ENCODE measurements around the gene ACSL3. TPM values are rescaled to one million over a fixed set of nuclear protein-coding genes. Genes with fewer than 3 reads are reported as not detected.

ACSL3 gene
- total RNA-seq, 4 donors from 2014 or later, result 22.4 to 54.1 (median 42.3) TPM

DNA sequence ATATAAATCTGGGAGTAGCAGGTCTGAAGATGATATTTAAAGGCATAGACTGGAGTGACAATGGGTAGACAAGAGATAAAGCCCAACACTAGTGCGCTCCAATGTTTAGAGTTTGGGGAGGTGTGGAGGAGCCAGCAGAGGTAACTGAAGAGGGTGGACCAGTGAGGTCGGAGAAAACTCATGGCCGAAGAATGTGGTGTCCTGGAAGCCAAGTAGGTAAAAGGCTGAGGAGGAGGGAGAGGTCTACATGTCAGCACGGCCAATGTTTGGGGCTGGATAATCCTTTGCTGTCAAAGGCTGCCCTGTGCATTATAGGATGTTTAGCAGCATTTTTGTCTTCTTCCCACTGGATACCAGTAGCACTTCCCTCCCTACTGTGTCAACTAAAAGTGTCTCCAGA, 112.4 kb downstream of the ACSL3 start:
- Histone ChIP-seq H3K9me3 (no peaks in the 10 kb centered on the region), H3K36me3 (no peaks in the 10 kb centered on the region), H3K4me1 (peaks cover 0 to 4% (median 1%) of the 10 kb centered on the region in 4 donors), H3K4me3 (no peak overlapping the region), H3K27ac (no peak overlapping the region), H3K27me3 (no peaks in the 10 kb centered on the region)
- 70 to 80% methylated on average over 4 of the region's 4 CpGs for WGBS, 2 donors (ENCODE audit: low coverage in 1 of 2)
- TF ChIP-seq EP300 (IDR thresholded peaks at IDR 0.05; ENCODE audit: low read depth), result no peak
- no peak for TF ChIP-seq POLR2A (IDR thresholded peaks at IDR 0.05)
- TF ChIP-seq POLR2AphosphoS5 (IDR thresholded peaks at IDR 0.05), result no peak
- TF ChIP-seq, protein P1, sequence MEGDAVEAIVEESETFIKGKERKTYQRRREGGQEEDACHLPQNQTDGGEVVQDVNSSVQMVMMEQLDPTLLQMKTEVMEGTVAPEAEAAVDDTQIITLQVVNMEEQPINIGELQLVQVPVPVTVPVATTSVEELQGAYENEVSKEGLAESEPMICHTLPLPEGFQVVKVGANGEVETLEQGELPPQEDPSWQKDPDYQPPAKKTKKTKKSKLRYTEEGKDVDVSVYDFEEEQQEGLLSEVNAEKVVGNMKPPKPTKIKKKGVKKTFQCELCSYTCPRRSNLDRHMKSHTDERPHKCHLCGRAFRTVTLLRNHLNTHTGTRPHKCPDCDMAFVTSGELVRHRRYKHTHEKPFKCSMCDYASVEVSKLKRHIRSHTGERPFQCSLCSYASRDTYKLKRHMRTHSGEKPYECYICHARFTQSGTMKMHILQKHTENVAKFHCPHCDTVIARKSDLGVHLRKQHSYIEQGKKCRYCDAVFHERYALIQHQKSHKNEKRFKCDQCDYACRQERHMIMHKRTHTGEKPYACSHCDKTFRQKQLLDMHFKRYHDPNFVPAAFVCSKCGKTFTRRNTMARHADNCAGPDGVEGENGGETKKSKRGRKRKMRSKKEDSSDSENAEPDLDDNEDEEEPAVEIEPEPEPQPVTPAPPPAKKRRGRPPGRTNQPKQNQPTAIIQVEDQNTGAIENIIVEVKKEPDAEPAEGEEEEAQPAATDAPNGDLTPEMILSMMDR (IDR thresholded peaks at IDR 0.05), result no peak
- DNase-seq, result no peak
- intact Hi-C loops (cut with DNase I; ENCODE audit: low total_unique reads), result loop anchor here (5.0 kb wide), 1 partner anchor 824 kb away; no protein-coding TSS in a partner anchor
- in situ Hi-C loops (cut with MboI; ENCODE audit: low pct_ligation_motif_present in 1 of 4, low pct_unique_long_range_greater_than_20kb in 1 of 4, low sequenced_read_pairs in 3 of 4), result loop anchor here in 3 of 4 donors (25.0 kb wide), 3 partner anchors 614 to 839 kb away; no protein-coding TSS in a partner anchor

- Histone ChIP-seq H3K9me3 (no peaks in the 10 kb centered on the region), H3K4me1 (peaks cover 0 to 4% (median 1%) of the 10 kb centered on the region in 4 donors), H3K27ac (no peak overlapping the region), H3K4me3 (no peak overlapping the region), H3K27me3 (no peaks in the 10 kb centered on the region), H3K36me3 (no peaks in the 10 kb centered on the region)
- 92 to 94% methylated on average over 2 of the region's 2 CpGs for WGBS, 2 donors (ENCODE audit: low coverage in 1 of 2)
- TF ChIP-seq POLR2AphosphoS5 (IDR thresholded peaks at IDR 0.05) (no peak), EP300 (IDR thresholded peaks at IDR 0.05; ENCODE audit: low read depth) (no peak), POLR2A (IDR thresholded peaks at IDR 0.05) (no peak)
- TF ChIP-seq, protein P1 (IDR thresholded peaks at IDR 0.05), result no peak
- in situ Hi-C loops (cut with MboI; ENCODE audit: low pct_ligation_motif_present in 1 of 4, low pct_unique_long_range_greater_than_20kb in 1 of 4, low sequenced_read_pairs in 3 of 4), result loop anchor here in 3 of 4 donors (25.0 kb wide), 3 partner anchors 614 to 839 kb away; no protein-coding TSS in a partner anchor
- intact Hi-C loops (cut with DNase I; ENCODE audit: low total_unique reads), result loop anchor here (5.0 kb wide), 1 partner anchor 824 kb away; no protein-coding TSS in a partner anchor
- no peak for DNase-seq
Measured at GRCh38 chr2:222973733-222974132, 112.9 kb downstream of the ACSL3 start.

- intact Hi-C loops (cut with DNase I; ENCODE audit: low total_unique reads) (no loop called here), in situ Hi-C loops (cut with MboI; ENCODE audit: low pct_ligation_motif_present in 1 of 4, low pct_unique_long_range_greater_than_20kb in 1 of 4, low sequenced_read_pairs in 3 of 4) (loop anchor here in 1 of 4 donors (25.0 kb wide), 1 partner anchor 636 kb away; the partner anchor contains the start of gene SCG2)
- Histone ChIP-seq H3K4me1 (peaks cover 0 to 2% (median 0%) of the 10 kb centered on the region in 4 donors), H3K27ac (no peak overlapping the region), H3K36me3 (no peaks in the 10 kb centered on the region), H3K4me3 (no peak overlapping the region), H3K27me3 (no peaks in the 10 kb centered on the region), H3K9me3 (no peaks in the 10 kb centered on the region)
- 64 to 74% methylated on average over 3 of the region's 3 CpGs for WGBS, 2 donors (ENCODE audit: low coverage in 1 of 2)
- TF ChIP-seq POLR2AphosphoS5 (IDR thresholded peaks at IDR 0.05) (no peak), POLR2A (IDR thresholded peaks at IDR 0.05) (no peak), EP300 (IDR thresholded peaks at IDR 0.05; ENCODE audit: low read depth) (no peak)
- TF ChIP-seq, protein P1 (IDR thresholded peaks at IDR 0.05), result no peak
- DNase-seq, result no peak
Measured at GRCh38 chr2:222976521-222977061, 115.8 kb downstream of the ACSL3 start.

- Histone ChIP-seq H3K27me3 (no peaks in the 10 kb centered on the region), H3K36me3 (no peaks in the 10 kb centered on the region), H3K27ac (no peak overlapping the region), H3K4me3 (no peak overlapping the region), H3K4me1 (peaks cover 0 to 2% (median 0%) of the 10 kb centered on the region in 4 donors), H3K9me3 (no peaks in the 10 kb centered on the region)
- TF ChIP-seq POLR2AphosphoS5 (IDR thresholded peaks at IDR 0.05), result no peak
- TF ChIP-seq, protein P1 (IDR thresholded peaks at IDR 0.05), result no peak
- no peak for TF ChIP-seq EP300 (IDR thresholded peaks at IDR 0.05; ENCODE audit: low read depth)
- no peak for TF ChIP-seq POLR2A (IDR thresholded peaks at IDR 0.05)
- in situ Hi-C loops (cut with MboI; ENCODE audit: low pct_ligation_motif_present in 1 of 4, low pct_unique_long_range_greater_than_20kb in 1 of 4, low sequenced_read_pairs in 3 of 4) (loop anchor here in 1 of 4 donors (25.0 kb wide), 1 partner anchor 635 kb away; the partner anchor contains the start of gene SCG2), intact Hi-C loops (cut with DNase I; ENCODE audit: low total_unique reads) (no loop called here)
- DNase-seq, result no peak
- 92 to 100% methylated on average over 1 to 5 of the region's 5 CpGs for WGBS, 2 donors (ENCODE audit: low coverage in 1 of 2)
Measured at GRCh38 chr2:222977121-222977520, 116.3 kb downstream of the ACSL3 start.

Data from transverse colon (tissue), 4 donors.